Measurements from ENCODE around the gene ZC3H7B.

ZC3H7B gene

GRCh38 chr22:41364233-41364632 lies 62.9 kb downstream of the ZC3H7B start:
- H3K4me3 ChIP-seq (ENCODE audit: low read length) = no peak overlapping the region
- H3K4me1 ChIP-seq (ENCODE audit: control insufficient read depth, insufficient read depth, low read length) = peaks cover 17% of the 10 kb centered on the region
- no peaks in the 10 kb centered on the region for H3K9me3 ChIP-seq (ENCODE audit: control insufficient read depth, insufficient read depth, low read length)
- no peak overlapping the region for H3K27ac ChIP-seq (ENCODE audit: low read length)
- H3K36me3 ChIP-seq (ENCODE audit: control insufficient read depth, insufficient read depth, low read length) = no peaks in the 10 kb centered on the region
- DNase-seq (ENCODE audit: low read depth, low spot score) = no peak
- H3K27me3 ChIP-seq (ENCODE audit: control insufficient read depth, insufficient read depth, low read length) = no peaks in the 10 kb centered on the region
- WGBS (ENCODE audit: insufficient coverage, insufficient read length) = no CpG with 5 or more reads among the region's 6 CpGs

GRCh38 chr22:41364955-41365354 lies 63.6 kb downstream of the ZC3H7B start:
- WGBS (ENCODE audit: insufficient coverage, insufficient read length) = no CpG with 5 or more reads among the region's 8 CpGs

DNA sequence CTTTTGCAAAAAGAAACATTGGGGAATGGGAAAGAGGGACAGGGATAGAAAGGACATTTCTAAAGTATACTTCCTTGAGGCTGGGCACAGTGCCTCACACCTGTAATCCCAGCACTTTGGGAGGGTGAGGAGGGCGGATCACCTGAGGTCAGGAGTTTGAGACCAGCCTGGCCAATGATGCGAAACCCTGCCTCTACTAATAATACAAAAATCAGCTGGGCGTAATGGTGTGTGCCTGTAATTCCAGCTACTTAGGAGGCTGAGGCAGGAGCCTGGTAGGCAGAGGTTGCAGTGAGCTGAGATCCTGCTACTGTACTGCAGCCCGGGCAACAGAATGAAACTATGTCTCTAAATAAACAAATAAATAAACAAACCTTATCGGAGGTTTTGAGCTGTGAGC lies 64.1 kb downstream of the ZC3H7B start:
- Histone ChIP-seq H3K4me1 (ENCODE audit: control insufficient read depth, insufficient read depth, low read length) (peaks cover 14% of the 10 kb centered on the region), H3K27me3 (ENCODE audit: control insufficient read depth, insufficient read depth, low read length) (no peaks in the 10 kb centered on the region), H3K27ac (ENCODE audit: low read length) (no peak overlapping the region), H3K4me3 (ENCODE audit: low read length) (no peak overlapping the region), H3K36me3 (ENCODE audit: control insufficient read depth, insufficient read depth, low read length) (no peaks in the 10 kb centered on the region), H3K9me3 (ENCODE audit: control insufficient read depth, insufficient read depth, low read length) (no peaks in the 10 kb centered on the region)
- no peak for DNase-seq (ENCODE audit: low read depth, low spot score)
- WGBS (ENCODE audit: insufficient coverage, insufficient read length) = no CpG with 5 or more reads among the region's 5 CpGs

More at GRCh38 chr22:41364955-41365354, 63.6 kb downstream of the ZC3H7B start:
- H3K27me3 ChIP-seq (ENCODE audit: control insufficient read depth, insufficient read depth, low read length) = no peaks in the 10 kb centered on the region
- H3K4me3 ChIP-seq (ENCODE audit: low read length) = no peak overlapping the region
- DNase-seq (ENCODE audit: low read depth, low spot score) = no peak
- peaks cover 16% of the 10 kb centered on the region for H3K4me1 ChIP-seq (ENCODE audit: control insufficient read depth, insufficient read depth, low read length)
- H3K36me3 ChIP-seq (ENCODE audit: control insufficient read depth, insufficient read depth, low read length) = no peaks in the 10 kb centered on the region
- no peaks in the 10 kb centered on the region for H3K9me3 ChIP-seq (ENCODE audit: control insufficient read depth, insufficient read depth, low read length)
- no peak overlapping the region for H3K27ac ChIP-seq (ENCODE audit: low read length)

- Histone ChIP-seq H3K9me3 (ENCODE audit: control insufficient read depth, insufficient read depth, low read length) (no peaks in the 10 kb centered on the region), H3K4me1 (ENCODE audit: control insufficient read depth, insufficient read depth, low read length) (peaks cover 14% of the 10 kb centered on the region), H3K4me3 (ENCODE audit: low read length) (no peak overlapping the region), H3K27ac (ENCODE audit: low read length) (no peak overlapping the region), H3K27me3 (ENCODE audit: control insufficient read depth, insufficient read depth, low read length) (no peaks in the 10 kb centered on the region), H3K36me3 (ENCODE audit: control insufficient read depth, insufficient read depth, low read length) (no peaks in the 10 kb centered on the region)
- no peak for DNase-seq (ENCODE audit: low read depth, low spot score)
- no CpG with 5 or more reads among the region's 17 CpGs for WGBS (ENCODE audit: insufficient coverage, insufficient read length)
These were observed 65.2 kb downstream of the ZC3H7B start for GRCh38 chr22:41366323-41367029.

GRCh38 chr22:41367039-41367679 lies 65.8 kb downstream of the ZC3H7B start:
- Histone ChIP-seq H3K27ac (ENCODE audit: low read length) (no peak overlapping the region), H3K27me3 (ENCODE audit: control insufficient read depth, insufficient read depth, low read length) (no peaks in the 10 kb centered on the region), H3K4me3 (ENCODE audit: low read length) (no peak overlapping the region), H3K9me3 (ENCODE audit: control insufficient read depth, insufficient read depth, low read length) (no peaks in the 10 kb centered on the region), H3K4me1 (ENCODE audit: control insufficient read depth, insufficient read depth, low read length) (peaks cover 14% of the 10 kb centered on the region), H3K36me3 (ENCODE audit: control insufficient read depth, insufficient read depth, low read length) (no peaks in the 10 kb centered on the region)
- DNase-seq (ENCODE audit: low read depth, low spot score) = no peak
- WGBS (ENCODE audit: insufficient coverage, insufficient read length) = no CpG with 5 or more reads among the region's 21 CpGs

- no CpG with 5 or more reads among the region's 18 CpGs for WGBS (ENCODE audit: insufficient coverage, insufficient read length)
- Histone ChIP-seq H3K27ac (ENCODE audit: low read length) (no peak overlapping the region), H3K27me3 (ENCODE audit: control insufficient read depth, insufficient read depth, low read length) (no peaks in the 10 kb centered on the region), H3K4me3 (ENCODE audit: low read length) (no peak overlapping the region), H3K36me3 (ENCODE audit: control insufficient read depth, insufficient read depth, low read length) (no peaks in the 10 kb centered on the region), H3K4me1 (ENCODE audit: control insufficient read depth, insufficient read depth, low read length) (peaks cover 14% of the 10 kb centered on the region), H3K9me3 (ENCODE audit: control insufficient read depth, insufficient read depth, low read length) (no peaks in the 10 kb centered on the region)
- DNase-seq (ENCODE audit: low read depth, low spot score) = no peak
These were observed 66.6 kb downstream of the ZC3H7B start for GRCh38 chr22:41367680-41368542.

DNA sequence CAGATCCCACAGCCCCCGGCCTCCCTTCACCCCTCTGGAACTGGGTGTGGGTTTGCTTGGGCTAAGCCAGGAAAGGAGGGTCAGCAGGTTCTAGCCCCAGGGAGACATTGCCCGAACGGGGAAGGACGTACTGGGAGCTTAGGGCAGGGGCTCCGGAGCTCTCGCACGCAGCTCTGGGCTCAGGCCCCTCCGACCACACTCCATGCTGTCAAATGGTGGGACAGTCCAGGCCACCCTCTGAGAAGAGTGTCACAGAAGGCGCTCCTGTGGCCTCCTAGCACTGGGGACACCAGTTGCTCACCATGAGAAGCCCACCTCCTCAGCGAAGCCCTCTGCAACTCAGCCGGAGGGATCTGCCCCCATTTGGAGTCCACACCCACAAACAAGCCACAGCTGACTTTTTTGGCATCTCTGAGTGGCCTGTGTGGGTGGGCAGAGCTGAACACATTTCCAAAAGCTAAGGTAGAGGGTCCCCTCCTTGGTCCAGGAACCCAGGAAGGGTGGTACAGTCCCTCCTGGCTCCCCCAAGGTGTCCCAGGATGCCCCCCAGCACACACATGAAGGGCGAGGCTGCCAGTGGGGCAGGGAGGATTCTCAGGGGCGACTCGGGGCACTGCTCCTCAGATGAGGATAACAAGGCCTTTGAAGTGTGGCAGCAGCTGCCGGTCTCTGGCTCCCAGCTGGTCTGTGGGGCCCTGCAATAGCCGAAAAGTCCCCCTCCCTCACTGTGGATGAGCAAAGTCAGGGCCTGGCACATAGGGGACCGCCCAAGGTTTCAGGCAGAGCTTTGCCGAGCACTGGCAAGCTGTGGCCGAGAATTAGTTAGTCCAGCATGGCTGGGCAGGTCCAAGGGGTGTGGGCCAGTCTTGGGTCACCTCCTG lies 67.5 kb downstream of the ZC3H7B start:
- no peak overlapping the region for H3K27ac ChIP-seq (ENCODE audit: low read length)
- H3K4me1 ChIP-seq (ENCODE audit: control insufficient read depth, insufficient read depth, low read length) = peaks cover 14% of the 10 kb centered on the region
- no peaks in the 10 kb centered on the region for H3K27me3 ChIP-seq (ENCODE audit: control insufficient read depth, insufficient read depth, low read length)
- no peaks in the 10 kb centered on the region for H3K9me3 ChIP-seq (ENCODE audit: control insufficient read depth, insufficient read depth, low read length)
- H3K36me3 ChIP-seq (ENCODE audit: control insufficient read depth, insufficient read depth, low read length) = no peaks in the 10 kb centered on the region
- DNase-seq (ENCODE audit: low read depth, low spot score) = no peak
- no peak overlapping the region for H3K4me3 ChIP-seq (ENCODE audit: low read length)
- WGBS (ENCODE audit: insufficient coverage, insufficient read length) = no CpG with 5 or more reads among the region's 19 CpGs

GRCh38 chr22:41369424-41369745 lies 68.1 kb downstream of the ZC3H7B start:
- H3K9me3 ChIP-seq (ENCODE audit: control insufficient read depth, insufficient read depth, low read length) = no peaks in the 10 kb centered on the region
- H3K4me1 ChIP-seq (ENCODE audit: control insufficient read depth, insufficient read depth, low read length) = peaks cover 12% of the 10 kb centered on the region
- no peak overlapping the region for H3K27ac ChIP-seq (ENCODE audit: low read length)
- no peaks in the 10 kb centered on the region for H3K36me3 ChIP-seq (ENCODE audit: control insufficient read depth, insufficient read depth, low read length)
- no peak overlapping the region for H3K4me3 ChIP-seq (ENCODE audit: low read length)
- no peaks in the 10 kb centered on the region for H3K27me3 ChIP-seq (ENCODE audit: control insufficient read depth, insufficient read depth, low read length)
- DNase-seq (ENCODE audit: low read depth, low spot score) = no peak
- WGBS (ENCODE audit: insufficient coverage, insufficient read length) = no CpG with 5 or more reads among the region's 3 CpGs

- Histone ChIP-seq H3K9me3 (ENCODE audit: control insufficient read depth, insufficient read depth, low read length) (no peaks in the 10 kb centered on the region), H3K4me3 (ENCODE audit: low read length) (no peak overlapping the region), H3K36me3 (ENCODE audit: control insufficient read depth, insufficient read depth, low read length) (no peaks in the 10 kb centered on the region), H3K27me3 (ENCODE audit: control insufficient read depth, insufficient read depth, low read length) (no peaks in the 10 kb centered on the region), H3K27ac (ENCODE audit: low read length) (no peak overlapping the region), H3K4me1 (ENCODE audit: control insufficient read depth, insufficient read depth, low read length) (peaks cover 12% of the 10 kb centered on the region)
- no CpG with 5 or more reads among the region's 9 CpGs for WGBS (ENCODE audit: insufficient coverage, insufficient read length)
- DNase-seq (ENCODE audit: low read depth, low spot score) = no peak
These were observed 68.5 kb downstream of the ZC3H7B start for GRCh38 chr22:41369837-41370236.

DNA sequence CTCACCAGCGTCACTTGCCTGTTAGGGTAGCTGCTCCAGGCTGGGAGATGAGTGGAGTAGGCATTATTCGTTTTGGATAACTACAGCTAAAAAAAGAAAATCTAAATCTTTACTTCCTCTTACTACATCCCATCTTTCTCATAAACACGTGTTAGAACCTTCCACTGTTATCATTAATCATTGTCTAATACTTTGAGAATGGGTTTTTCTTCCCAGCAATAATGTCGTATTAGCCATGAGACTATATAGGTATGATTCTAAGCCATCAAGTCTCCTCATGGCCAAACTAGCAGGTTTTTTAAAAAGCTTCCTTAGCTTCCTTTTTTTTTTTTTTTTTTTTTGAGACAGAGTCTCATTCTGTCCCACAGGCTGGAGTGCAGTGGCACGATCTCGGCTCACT lies 76.5 kb downstream of the ZC3H7B start:
- DNase-seq (ENCODE audit: low read depth, low spot score) = no peak
- 100% methylated on average over 1 of the region's 6 CpGs for WGBS (ENCODE audit: insufficient coverage, insufficient read length)
- no peaks in the 10 kb centered on the region for H3K4me1 ChIP-seq (ENCODE audit: control insufficient read depth, insufficient read depth, low read length)
- no peaks in the 10 kb centered on the region for H3K9me3 ChIP-seq (ENCODE audit: control insufficient read depth, insufficient read depth, low read length)
- no peaks in the 10 kb centered on the region for H3K36me3 ChIP-seq (ENCODE audit: control insufficient read depth, insufficient read depth, low read length)
- no peaks in the 10 kb centered on the region for H3K27me3 ChIP-seq (ENCODE audit: control insufficient read depth, insufficient read depth, low read length)
- H3K27ac ChIP-seq (ENCODE audit: low read length) = no peak overlapping the region
- H3K4me3 ChIP-seq (ENCODE audit: low read length) = no peak overlapping the region
